ENCODE data around the gene EVC.

GRCh38 chr4:5783486-5783885, 72.5 kb downstream of the EVC start:
- no peak for TF ChIP-seq BHLHE40 (IDR thresholded peaks at IDR 0.05; ENCODE audit: low read depth, low read length)
- TF ChIP-seq USF2 (IDR thresholded peaks at IDR 0.05; ENCODE audit: low read depth, low read length) = no peak
- TF ChIP-seq, protein P1, sequence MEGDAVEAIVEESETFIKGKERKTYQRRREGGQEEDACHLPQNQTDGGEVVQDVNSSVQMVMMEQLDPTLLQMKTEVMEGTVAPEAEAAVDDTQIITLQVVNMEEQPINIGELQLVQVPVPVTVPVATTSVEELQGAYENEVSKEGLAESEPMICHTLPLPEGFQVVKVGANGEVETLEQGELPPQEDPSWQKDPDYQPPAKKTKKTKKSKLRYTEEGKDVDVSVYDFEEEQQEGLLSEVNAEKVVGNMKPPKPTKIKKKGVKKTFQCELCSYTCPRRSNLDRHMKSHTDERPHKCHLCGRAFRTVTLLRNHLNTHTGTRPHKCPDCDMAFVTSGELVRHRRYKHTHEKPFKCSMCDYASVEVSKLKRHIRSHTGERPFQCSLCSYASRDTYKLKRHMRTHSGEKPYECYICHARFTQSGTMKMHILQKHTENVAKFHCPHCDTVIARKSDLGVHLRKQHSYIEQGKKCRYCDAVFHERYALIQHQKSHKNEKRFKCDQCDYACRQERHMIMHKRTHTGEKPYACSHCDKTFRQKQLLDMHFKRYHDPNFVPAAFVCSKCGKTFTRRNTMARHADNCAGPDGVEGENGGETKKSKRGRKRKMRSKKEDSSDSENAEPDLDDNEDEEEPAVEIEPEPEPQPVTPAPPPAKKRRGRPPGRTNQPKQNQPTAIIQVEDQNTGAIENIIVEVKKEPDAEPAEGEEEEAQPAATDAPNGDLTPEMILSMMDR (conservative IDR thresholded peaks at IDR 0.05; ENCODE audit: low read depth, low read length) = no peak
- no peak for TF ChIP-seq SMC3 (IDR thresholded peaks at IDR 0.05; ENCODE audit: low read depth, low read length)
- TF ChIP-seq POLR2A (IDR thresholded peaks at IDR 0.05; ENCODE audit: low read depth, low read length) = no peak
- no peak for TF ChIP-seq RAD21 (IDR thresholded peaks at IDR 0.05; ENCODE audit: low read length)

All from IMR-90 (cell line).